ENCODE measurements around the gene DCDC2B. TPM values are rescaled to one million over a fixed set of nuclear protein-coding genes. Genes with fewer than 3 reads are reported as not detected.

DCDC2B gene
- total RNA-seq, 1 donor = not detected

- no peaks in the 10 kb centered on the region for H3K27me3 ChIP-seq (ENCODE audit: insufficient read depth, low read length)
- H3K4me1 ChIP-seq (ENCODE audit: insufficient read depth, low read length) = peaks cover 27% of the 10 kb centered on the region
- H3K27ac ChIP-seq (ENCODE audit: low read depth, low read length) = no peak overlapping the region
- H3K79me2 ChIP-seq (ENCODE audit: insufficient read depth, low read length) = no peaks in the 10 kb centered on the region
- H3K4me3 ChIP-seq (ENCODE audit: insufficient read depth, low read length) = no peak overlapping the region
- TF ChIP-seq CTCF (IDR thresholded peaks at IDR 0.05; ENCODE audit: extremely low read depth, low read depth, low read length) = no peak
- no peak for DNase-seq (ENCODE audit: insufficient read length, low spot score, missing footprints)
- no peaks in the 10 kb centered on the region for H3K9me3 ChIP-seq (ENCODE audit: low read depth, low read length)
- H4K20me1 ChIP-seq (ENCODE audit: insufficient read depth, low read length) = no peaks in the 10 kb centered on the region
- no peaks in the 10 kb centered on the region for H3K36me3 ChIP-seq (ENCODE audit: insufficient read depth, low read length)
- H3K4me2 ChIP-seq (ENCODE audit: insufficient read depth, low read length) = no peak overlapping the region
- no peak overlapping the region for H2AFZ ChIP-seq (ENCODE audit: low read length)
Observed at GRCh38 chr1:32239337-32239736, 30.4 kb downstream of the DCDC2B start.

GRCh38 chr1:32239790-32240139 lies 30.9 kb downstream of the DCDC2B start:
- Histone ChIP-seq H3K4me2 (ENCODE audit: insufficient read depth, low read length) (peak overlapping the region; percentile 94), H3K4me3 (ENCODE audit: insufficient read depth, low read length) (peak overlapping the region; percentile 81)

GRCh38 chr1:32240140-32240951 lies 31.5 kb downstream of the DCDC2B start:
- Histone ChIP-seq H3K36me3 (ENCODE audit: insufficient read depth, low read length) (no peaks in the 10 kb centered on the region), H3K4me3 (ENCODE audit: insufficient read depth, low read length) (peak overlapping the region; percentile 81), H3K27ac (ENCODE audit: low read depth, low read length) (peak overlapping the region; percentile 37), H3K4me2 (ENCODE audit: insufficient read depth, low read length) (peak overlapping the region; percentile 94), H3K27me3 (ENCODE audit: insufficient read depth, low read length) (no peaks in the 10 kb centered on the region), H3K79me2 (ENCODE audit: insufficient read depth, low read length) (no peaks in the 10 kb centered on the region), H4K20me1 (ENCODE audit: insufficient read depth, low read length) (no peaks in the 10 kb centered on the region), H3K4me1 (ENCODE audit: insufficient read depth, low read length) (peaks cover 24% of the 10 kb centered on the region), H3K9me3 (ENCODE audit: low read depth, low read length) (no peaks in the 10 kb centered on the region), H2AFZ (ENCODE audit: low read length) (peak overlapping the region; percentile 92)
- TF ChIP-seq CTCF (IDR thresholded peaks at IDR 0.05; ENCODE audit: extremely low read depth, low read depth, low read length) = no peak
- DNase-seq (ENCODE audit: insufficient read length, low spot score, missing footprints) = peak; percentile 84

More at GRCh38 chr1:32239790-32240139, 30.9 kb downstream of the DCDC2B start:
- Histone ChIP-seq H3K27me3 (ENCODE audit: insufficient read depth, low read length) (no peaks in the 10 kb centered on the region), H3K4me1 (ENCODE audit: insufficient read depth, low read length) (peaks cover 27% of the 10 kb centered on the region), H3K79me2 (ENCODE audit: insufficient read depth, low read length) (no peaks in the 10 kb centered on the region), H2AFZ (ENCODE audit: low read length) (peak overlapping the region; percentile 92), H3K9me3 (ENCODE audit: low read depth, low read length) (no peaks in the 10 kb centered on the region), H3K27ac (ENCODE audit: low read depth, low read length) (no peak overlapping the region), H3K36me3 (ENCODE audit: insufficient read depth, low read length) (no peaks in the 10 kb centered on the region), H4K20me1 (ENCODE audit: insufficient read depth, low read length) (no peaks in the 10 kb centered on the region)
- TF ChIP-seq CTCF (IDR thresholded peaks at IDR 0.05; ENCODE audit: extremely low read depth, low read depth, low read length) = no peak
- no peak for DNase-seq (ENCODE audit: insufficient read length, low spot score, missing footprints)

- Histone ChIP-seq H3K9me3 (ENCODE audit: low read depth, low read length) (no peaks in the 10 kb centered on the region), H2AFZ (ENCODE audit: low read length) (peak overlapping the region; percentile 92), H3K4me3 (ENCODE audit: insufficient read depth, low read length) (peak overlapping the region; percentile 81), H3K4me1 (ENCODE audit: insufficient read depth, low read length) (peaks cover 16% of the 10 kb centered on the region), H3K27ac (ENCODE audit: low read depth, low read length) (peak overlapping the region; percentile 37), H3K79me2 (ENCODE audit: insufficient read depth, low read length) (no peaks in the 10 kb centered on the region), H3K36me3 (ENCODE audit: insufficient read depth, low read length) (no peaks in the 10 kb centered on the region), H3K4me2 (ENCODE audit: insufficient read depth, low read length) (peak overlapping the region; percentile 94), H3K27me3 (ENCODE audit: insufficient read depth, low read length) (no peaks in the 10 kb centered on the region), H4K20me1 (ENCODE audit: insufficient read depth, low read length) (no peaks in the 10 kb centered on the region)
- no peak for TF ChIP-seq CTCF (IDR thresholded peaks at IDR 0.05; ENCODE audit: extremely low read depth, low read depth, low read length)
- DNase-seq (ENCODE audit: insufficient read length, low spot score, missing footprints) = peak; percentile 91
Observed at GRCh38 chr1:32241001-32241763, 32.3 kb downstream of the DCDC2B start.
